GM12878 (cell line): ENCODE data around the gene IRS1. TPM values are rescaled to one million over a fixed set of nuclear protein-coding genes. Genes with fewer than 3 reads are reported as not detected.

Experiments used
- ATAC-seq: fragments of 200-7000 bp; cut with Tn5 transposase; 3 replicates; pipeline ENCODE4 v1.9.1; 2020; ENCODE audit warnings: mild to moderate bottlenecking, moderate library complexity
- BruUV-seq: library from RNA; stranded (reverse); fragments of 400-500 nt; replicated peaks from 2 replicates; lab custom pipeline; 2021; lab: Mats Ljungman, UMichigan
- CTCF ChIA-PET: fragments of 300-600 bp; sonication (Branson Sonifier 250); formaldehyde crosslinking; extraction: SDS; loops from one replicate; lab custom pipeline; 2021; ENCODE audit warnings: inconsistent platforms; lab: Yijun Ruan, JAX
- POLR2A ChIA-PET: fragments of 350-600 bp; formaldehyde crosslinking; extraction: SDS; loops from one replicate; lab custom pipeline; 2021; ENCODE audit warnings: inconsistent platforms; lab: Charles Lee
- RAD21 ChIA-PET: fragments of 300-600 bp; sonication (Branson Sonifier 250); formaldehyde crosslinking; loops from one replicate; lab custom pipeline; 2023; ENCODE audit warnings: antibody characterized with exemption; ENCODE audit not compliant: unreplicated experiment; lab: Charles Lee
- SMC1A ChIA-PET: fragments of 300-600 bp; sonication (Branson Sonifier 250); formaldehyde crosslinking; loops from one replicate; lab custom pipeline; 2023; ENCODE audit not compliant: unreplicated experiment, uncharacterized antibody; lab: Charles Lee
- DNase-seq: peaks from one replicate; pipeline ENCODE4 v3.0.0-alpha.2; 2011; ENCODE audit warnings: low read depth, low spot score
- FAIRE-seq: peaks from 3 replicates; lab custom pipeline; 2011; peaks lifted over from hg19 to GRCh38; lab: Jason Lieb, UNC
- H2AFZ ChIP-seq: 2 replicates; pipeline ENCODE4 v1.6.0; 2011; ENCODE audit warnings: low read depth, low read length, control low read depth; ENCODE audit not compliant: control insufficient read depth
- H3K27ac ChIP-seq: 2 replicates; pipeline ENCODE4 v1.5.1; 2011; ENCODE audit warnings: control low read depth; ENCODE audit not compliant: control insufficient read depth, insufficient read depth
- H3K27me3 ChIP-seq, 2 experiments: replicated peaks in 1 of 2; 2 replicates each; pipeline versions ENCODE4 v1.6.0 to v1.6.1; 2011; ENCODE audit warnings: low read length in 1 of 2; ENCODE audit not compliant: control insufficient read depth in 2 of 2, insufficient read depth in 2 of 2
- H3K36me3 ChIP-seq, 2 experiments: 2 replicates each; pipeline ENCODE4 v1.5.1; 2011; ENCODE audit warnings: low read length in 1 of 2; ENCODE audit not compliant: control insufficient read depth in 2 of 2, insufficient read depth in 2 of 2
- H3K4me1 ChIP-seq: 2 replicates; pipeline ENCODE4 v1.6.1; 2011; ENCODE audit warnings: mild to moderate bottlenecking, low read length, moderate library complexity, mixed read lengths; ENCODE audit not compliant: control insufficient read depth, insufficient read depth
- H3K4me2 ChIP-seq: 2 replicates; pipeline ENCODE4 v1.6.0; 2011; ENCODE audit warnings: control low read depth; ENCODE audit not compliant: control insufficient read depth, insufficient read depth
- H3K4me3 ChIP-seq: fragments of 200-600 bp; sonication (generic); 2 replicates; pipeline ENCODE4 v1.5.1; 2016
- H3K79me2 ChIP-seq: 2 replicates; pipeline ENCODE4 v1.6.0; 2011; ENCODE audit warnings: low read length; ENCODE audit not compliant: control insufficient read depth, insufficient read depth
- H3K9ac ChIP-seq: 2 replicates; pipeline ENCODE4 v1.8.0; 2011; ENCODE audit warnings: low read length, control low read depth, mixed read lengths; ENCODE audit not compliant: control insufficient read depth, insufficient read depth
- H3K9me3 ChIP-seq: replicated peaks from 3 replicates; pipeline ENCODE4 v1.5.1; 2011; ENCODE audit warnings: mild to moderate bottlenecking, low read length; ENCODE audit not compliant: control insufficient read depth, insufficient read depth
- H4K20me1 ChIP-seq: 2 replicates; pipeline ENCODE4 v1.6.0; 2011; ENCODE audit not compliant: control insufficient read depth, insufficient read depth
- ATF3 ChIP-seq: IDR thresholded peaks from 2 replicates; pipeline ENCODE4 v1.6.1; 2011; ENCODE audit warnings: low read depth, mild to moderate bottlenecking, low read length, moderate library complexity, borderline replicate concordance; ENCODE audit errors: extremely low read depth
- CHD1 ChIP-seq: IDR thresholded peaks from 2 replicates; pipeline ENCODE4 v1.6.1; 2012; ENCODE audit warnings: low read depth, low read length, improper control_type of control experiment
- CREB1 ChIP-seq: IDR thresholded peaks from 2 replicates; pipeline ENCODE4 v1.6.1; 2012; ENCODE audit warnings: low read depth, mild to moderate bottlenecking, inconsistent platforms
- EED ChIP-seq: sonication (generic); IDR thresholded peaks from 2 replicates; pipeline ENCODE4 v1.6.1; 2016; ENCODE audit warnings: antibody characterized with exemption, low read depth
- KDM1A ChIP-seq: fragments of 200-600 bp; sonication (generic); IDR thresholded peaks from 2 replicates; pipeline ENCODE4 v1.6.1; 2016; ENCODE audit warnings: borderline replicate concordance
- LARP7 ChIP-seq: fragments of 450-650 bp; IDR thresholded peaks from 2 replicates; pipeline ENCODE4 v1.6.1; 2017; ENCODE audit warnings: mild to moderate bottlenecking
- MAX ChIP-seq: IDR thresholded peaks from 2 replicates; pipeline ENCODE4 v1.6.1; 2012; ENCODE audit warnings: low read depth, low read length, improper control_type of control experiment
- MEF2A ChIP-seq: IDR thresholded peaks from 2 replicates; pipeline ENCODE4 v1.6.1; 2011; ENCODE audit warnings: low read depth, mild to moderate bottlenecking, low read length, moderate library complexity; ENCODE audit not compliant: insufficient read depth
- MXI1 ChIP-seq: fragments of 150-350 bp; IDR thresholded peaks from 2 replicates; pipeline ENCODE4 v1.6.1; 2011; ENCODE audit warnings: low read depth, mild to moderate bottlenecking, inconsistent platforms, low read length, improper control_type of control experiment
- NR2F1 ChIP-seq: fragments of 450-650 bp; conservative IDR thresholded peaks from 2 replicates; pipeline ENCODE4 v1.6.1; 2017; ENCODE audit warnings: mild to moderate bottlenecking
- POLR2AphosphoS5 ChIP-seq: IDR thresholded peaks from 2 replicates; pipeline ENCODE4 v1.6.1; 2011; ENCODE audit warnings: mild to moderate bottlenecking, low read length, inconsistent platforms
- RUNX3 ChIP-seq: IDR thresholded peaks from 2 replicates; pipeline ENCODE4 v1.6.1; 2012; ENCODE audit warnings: low read length, inconsistent platforms
- SP1 ChIP-seq: IDR thresholded peaks from one replicate; pipeline ENCODE4 v1.6.1; 2011; ENCODE audit warnings: low read depth, low read length
- STAT1 ChIP-seq: fragments of 450-650 bp; conservative IDR thresholded peaks from 2 replicates; pipeline ENCODE4 v1.6.1; 2014; ENCODE audit warnings: antibody characterized with exemption, mild to moderate bottlenecking
- TCF12 ChIP-seq: IDR thresholded peaks from 2 replicates; pipeline ENCODE4 v1.6.1; 2011; ENCODE audit warnings: low read depth, mild to moderate bottlenecking, low read length
- YY1 ChIP-seq: IDR thresholded peaks from 2 replicates; pipeline ENCODE4 v1.6.1; 2011; ENCODE audit warnings: low read depth, mild to moderate bottlenecking, low read length
- ZNF24 ChIP-seq: fragments of 450-650 bp; IDR thresholded peaks from 2 replicates; pipeline ENCODE4 v1.6.1; 2017; ENCODE audit warnings: antibody characterized with exemption, mild to moderate bottlenecking
- ZNF384 ChIP-seq: IDR thresholded peaks from 2 replicates; pipeline ENCODE4 v1.6.1; 2012; ENCODE audit warnings: low read depth, mild to moderate bottlenecking, low read length, improper control_type of control experiment, borderline replicate concordance
- ZNF622 ChIP-seq: fragments of 450-650 bp; IDR thresholded peaks from 2 replicates; pipeline ENCODE4 v1.6.1; 2017; ENCODE audit warnings: mild to moderate bottlenecking, inconsistent platforms
- WGBS: methylation state at CpG from one replicate; pipeline ENCODE4 v1.1.6; 2016; ENCODE audit warnings: low lambda C conversion rate; ENCODE audit not compliant: insufficient replicate concordance, insufficient coverage; ENCODE audit errors: missing lambda C conversion rate; 5-methylcytosine and 5-hydroxymethylcytosine counted together
- in situ Hi-C: fragments of 300-500 bp; cut with MboI; formaldehyde crosslinking; loops from 9 replicates; pipeline ENCODE4 v1.14.3; 2018; ENCODE audit warnings: mixed read lengths
- intact Hi-C: fragments of 100-400 bp; cut with micrococcal nuclease; formaldehyde crosslinking; loops from one replicate; pipeline ENCODE4 v1.14.2; 2022; ENCODE audit not compliant: unreplicated experiment
- polyA plus RNA-seq, 11 experiments: library from polyadenylated mRNA; depleted of rRNA in 4 of 11; unstranded in 6 of 11; stranded (reverse) in 5 of 11; fragments of >200 nt; fragmentation: Nextera tagmentation in 4 of 11; fragmentation: Illumina TruSeq in 1 of 11; extraction: Ambion mirVana in 4 of 11; extraction: Trizol in 1 of 11; gene quantifications; 1 replicate in 1 of 11; 2 replicates in 10 of 11; pipeline versions ENCODE4 v1.2.1 to v1.2.3, GENCODE V29; 2011 to 2016; ENCODE audit warnings: inconsistent platforms in 2 of 11, missing spikeins in 2 of 11, low read depth in 1 of 11
- total RNA-seq, 4 experiments: library from RNA; depleted of rRNA in 3 of 4; stranded (reverse); fragments of >200 nt in 3 of 4; fragmentation: Illumina TruSeq in 1 of 4; extraction: Trizol in 1 of 4; gene quantifications; 2 replicates each; pipeline versions ENCODE4 v1.2.1 to v1.2.3, GENCODE V29; 2013 to 2021

IRS1 gene
- total and polyA plus RNA-seq, 10 of the 15 experiments (the other 5 are each of a cell fraction or from before 2014, with no cell fraction given), result 0.03 to 1.7 (median 0.34) TPM

GRCh38 chr2:226698671-226699070, 100.9 kb downstream of the IRS1 start (continued):
- no peak for TF ChIP-seq STAT1
- no peak for TF ChIP-seq EED
- no peak for TF ChIP-seq ATF3
- TF ChIP-seq, all 136 proteins: peak for 0

- POLR2A ChIA-PET, result interaction anchor here (0.6 kb wide), 1 partner anchor 385 kb away, joined by 3 read pairs; no protein-coding TSS in a partner anchor
Observed at GRCh38 chr2:226694586-226695284, 104.9 kb downstream of the IRS1 start.

More at GRCh38 chr2:226694586-226695284, 104.9 kb downstream of the IRS1 start:
- DNase-seq (no peak), FAIRE-seq (no peak), ATAC-seq (no peak)
- Histone ChIP-seq H3K9ac (no peak overlapping the region), H4K20me1 (no peaks in the 10 kb centered on the region), H3K4me2 (no peak overlapping the region), H3K4me1 (no peaks in the 10 kb centered on the region), H3K27ac (no peak overlapping the region), H3K36me3 (no peaks in the 10 kb centered on the region), H3K9me3 (no peaks in the 10 kb centered on the region), H3K27me3 (no peaks in the 10 kb centered on the region), H3K79me2 (no peaks in the 10 kb centered on the region), H2AFZ (no peak overlapping the region), H3K4me3 (no peak overlapping the region)
- TF ChIP-seq MAX, result no peak
- TF ChIP-seq KDM1A, result no peak
- TF ChIP-seq NR2F1, result no peak
- no peak for TF ChIP-seq ZNF24
- no peak for TF ChIP-seq CHD1
- TF ChIP-seq LARP7, result no peak
- TF ChIP-seq SP1, result no peak
- no peak for TF ChIP-seq RUNX3
- TF ChIP-seq CREB1, result no peak
- no peak for TF ChIP-seq YY1
- no peak for TF ChIP-seq ZNF622
- no peak for TF ChIP-seq MXI1
- no peak for TF ChIP-seq POLR2AphosphoS5
- no peak for TF ChIP-seq MEF2A
- TF ChIP-seq ZNF384, result no peak
- no peak for TF ChIP-seq TCF12
- intact Hi-C loops, result no loop called here
- 10% methylated on average over 4 of the region's 4 CpGs for WGBS
- RAD21 ChIA-PET, result interaction anchor here (0.6 kb wide), 1 partner anchor 710 kb away, joined by 3 read pairs; no protein-coding TSS in a partner anchor
- SMC1A ChIA-PET, result no interaction called here
- CTCF ChIA-PET, result interaction anchor here (2.2 kb wide), 1 partner anchor 13 kb away, joined by 5 read pairs; no protein-coding TSS in a partner anchor
- BruUV-seq, result no TSS peak
- in situ Hi-C loops, result no loop called here
